HepG2 (cell line): ENCODE results near the gene SYPL1.
"Not testable (repeated sequence)": the region's sequence is repeated elsewhere in the genome, so short reads cannot be mapped to it uniquely, and the experiment has no call there.

ENCODE experiments used
- BCL3 ChIP-seq: sonication (generic); formaldehyde crosslinking; IDR thresholded peaks from 2 replicates; pipeline ENCODE4 v1.5.1; 2020; ENCODE audit warnings: mild to moderate bottlenecking, missing genetic modification reagents, moderate library complexity
- HOXD1 ChIP-seq: sonication (generic); formaldehyde crosslinking; IDR thresholded peaks from 2 replicates; pipeline ENCODE4 v1.5.0; 2020; ENCODE audit warnings: missing genetic modification reagents
- TCF7L2 ChIP-seq: IDR thresholded peaks from 2 replicates; pipeline ENCODE4 v1.6.1; 2011; ENCODE audit warnings: mild to moderate bottlenecking, low read depth, low read length, moderate library complexity

- not testable (repeated sequence) for TF ChIP-seq HOXD1 (CRISPR knock-in tag); BCL3; TCF7L2
These were observed 26.1 kb upstream of the SYPL1 start for GRCh38 chr7:106138181-106138580.
